ENCODE results near the gene BOLA3. TPM values are rescaled to one million over a fixed set of nuclear protein-coding genes. Genes with fewer than 3 reads are reported as not detected.

The BOLA3 gene
- total and polyA plus RNA-seq, 2 donors (not counting 1 experiment from before 2014, with no cell fraction given) = 6.5 to 8.5 TPM

DNA sequence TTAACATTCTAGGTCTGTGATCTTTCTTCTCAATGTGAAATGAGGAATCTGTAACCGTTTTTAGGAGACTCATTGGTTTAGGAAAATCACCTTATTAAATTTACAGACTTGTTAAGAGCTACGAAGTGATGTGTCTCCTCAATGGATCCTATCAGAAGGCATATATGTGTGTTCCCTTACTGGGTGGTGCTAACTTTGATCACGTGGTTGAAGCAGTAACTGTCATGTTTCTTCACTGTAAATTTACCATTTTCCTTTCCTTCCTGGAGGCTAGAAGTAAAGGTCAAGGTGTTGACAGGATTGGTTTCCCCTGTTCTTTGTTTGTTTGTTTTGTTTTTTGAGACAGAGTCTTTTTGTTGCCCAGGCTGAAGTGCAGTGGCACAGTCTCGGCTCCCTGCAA lies 49.3 kb upstream of the BOLA3 start:
- WGBS (ENCODE audit: insufficient coverage) = 100% methylated on average over 1 of the region's 4 CpGs
- H3K9me3 ChIP-seq (ENCODE audit: control extremely low read depth in 1 of 3, control insufficient read depth in 2 of 3, insufficient read depth in 1 of 3, low read length in 2 of 3) = no peaks in the 10 kb centered on the region
- intact Hi-C loops (cut with micrococcal nuclease) = no loop called here
- no peak overlapping the region for H3K4me2 ChIP-seq (replicated peaks; ENCODE audit: low read depth, low read length, poor library complexity, severe bottlenecking)
- no peak overlapping the region for H3K27ac ChIP-seq (ENCODE audit: low read length in 2 of 2)
- ChIA-PET POLR2A (interaction anchor here (0.7 to 7.2 kb wide), 3 partner anchors 11 to 17 kb away, joined by 3 to 120 read pairs (median 11); partner anchors contain the start of gene MOB1A), CTCF (interaction anchor here (0.9 to 5.3 kb wide), 4 partner anchors 10 to 49 kb away, joined by 3 to 132 read pairs (median 4); partner anchors contain the start of genes BOLA3 and MOB1A)
- H2AFZ ChIP-seq (ENCODE audit: insufficient read depth, low read depth, low read length, poor library complexity, severe bottlenecking) = no peak overlapping the region
- ATAC-seq (ENCODE audit: low read depth) = no peak
- H3K4me3 ChIP-seq (ENCODE audit: control extremely low read depth in 1 of 5, extremely low read depth in 1 of 5, insufficient read depth in 1 of 5, low read depth in 2 of 5, low read length in 4 of 5) = no peak overlapping the region
- Mint-ChIP-seq H3K4me3 (peak overlapping the region; percentile 44), H3K27me3 (no peaks in the 10 kb centered on the region), H3K9me3 (ENCODE audit: insufficient read depth) (no peaks in the 10 kb centered on the region), H3K4me1 (peaks cover 24% of the 10 kb centered on the region), H3K27ac (no peak overlapping the region)
- no peak for DNase-seq
- peaks cover 27% of the 10 kb centered on the region for H3K79me2 ChIP-seq (ENCODE audit: control insufficient read depth, insufficient read depth, low read length)
- no peaks in the 10 kb centered on the region for H3K36me3 ChIP-seq (replicated peaks in 1 of 2; ENCODE audit: control extremely low read depth in 1 of 2, control insufficient read depth in 1 of 2, extremely low read depth in 1 of 2, insufficient read depth in 2 of 2, low read length in 1 of 2)
- no peaks in the 10 kb centered on the region for H4K20me1 ChIP-seq (ENCODE audit: control insufficient read depth, insufficient read depth, low read length, poor library complexity, severe bottlenecking)
- H3K27me3 ChIP-seq (replicated peaks in 1 of 4; ENCODE audit: control extremely low read depth in 1 of 4, control insufficient read depth in 3 of 4, insufficient read depth in 4 of 4, low read length in 3 of 4) = no peaks in the 10 kb centered on the region
- TF ChIP-seq CTCF (IDR thresholded peaks at IDR 0.05) = no peak
- TF ChIP-seq EZH2 (IDR thresholded peaks at IDR 0.05; ENCODE audit: borderline replicate concordance, insufficient read depth, low read depth, low read length, poor library complexity, severe bottlenecking) = no peak
- peaks cover 14 to 23% of the 10 kb centered on the region in 2 donors for H3K4me1 ChIP-seq (ENCODE audit: control insufficient read depth in 2 of 2, insufficient read depth in 2 of 2, low read length in 2 of 2)
- no peak overlapping the region for H3K9ac ChIP-seq (ENCODE audit: low read length)

GRCh38 chr2:74194799-74195198 lies 47.1 kb upstream of the BOLA3 start:
- no peak overlapping the region for H3K27ac ChIP-seq (ENCODE audit: low read length in 2 of 2)
- no peak for TF ChIP-seq CTCF (IDR thresholded peaks at IDR 0.05)
- TF ChIP-seq EZH2 (IDR thresholded peaks at IDR 0.05; ENCODE audit: borderline replicate concordance, insufficient read depth, low read depth, low read length, poor library complexity, severe bottlenecking) = no peak
- ChIA-PET POLR2A (no interaction called here), CTCF (no interaction called here)
- intact Hi-C loops (cut with micrococcal nuclease) = no loop called here
- H3K4me1 ChIP-seq (ENCODE audit: control insufficient read depth in 2 of 2, insufficient read depth in 2 of 2, low read length in 2 of 2) = peaks cover 10 to 17% of the 10 kb centered on the region in 2 donors
- no peak overlapping the region for H3K4me2 ChIP-seq (replicated peaks; ENCODE audit: low read depth, low read length, poor library complexity, severe bottlenecking)
- H3K9me3 ChIP-seq (ENCODE audit: control extremely low read depth in 1 of 3, control insufficient read depth in 2 of 3, insufficient read depth in 1 of 3, low read length in 2 of 3) = no peaks in the 10 kb centered on the region
- no peaks in the 10 kb centered on the region for H4K20me1 ChIP-seq (ENCODE audit: control insufficient read depth, insufficient read depth, low read length, poor library complexity, severe bottlenecking)
- DNase-seq (no peak), ATAC-seq (ENCODE audit: low read depth) (no peak)
- 100% methylated on average over 1 of the region's 1 CpG for WGBS (ENCODE audit: insufficient coverage)
- Mint-ChIP-seq H3K4me1 (peaks cover 16% of the 10 kb centered on the region), H3K4me3 (no peak overlapping the region), H3K27me3 (no peaks in the 10 kb centered on the region), H3K9me3 (ENCODE audit: insufficient read depth) (no peaks in the 10 kb centered on the region), H3K27ac (no peak overlapping the region)
- no peaks in the 10 kb centered on the region for H3K36me3 ChIP-seq (replicated peaks in 1 of 2; ENCODE audit: control extremely low read depth in 1 of 2, control insufficient read depth in 1 of 2, extremely low read depth in 1 of 2, insufficient read depth in 2 of 2, low read length in 1 of 2)
- no peak overlapping the region for H2AFZ ChIP-seq (ENCODE audit: insufficient read depth, low read depth, low read length, poor library complexity, severe bottlenecking)
- H3K79me2 ChIP-seq (ENCODE audit: control insufficient read depth, insufficient read depth, low read length) = peaks cover 5% of the 10 kb centered on the region
- no peak overlapping the region for H3K4me3 ChIP-seq (ENCODE audit: control extremely low read depth in 1 of 5, extremely low read depth in 1 of 5, insufficient read depth in 1 of 5, low read depth in 2 of 5, low read length in 4 of 5)
- H3K27me3 ChIP-seq (replicated peaks in 1 of 4; ENCODE audit: control extremely low read depth in 1 of 4, control insufficient read depth in 3 of 4, insufficient read depth in 4 of 4, low read length in 3 of 4) = no peaks in the 10 kb centered on the region
- no peak overlapping the region for H3K9ac ChIP-seq (ENCODE audit: low read length)
